ENCODE measurements around the gene SLAMF7.

- TF ChIP-seq CTCF (conservative IDR thresholded peaks at IDR 0.05) (no peak), ZFX (IDR thresholded peaks at IDR 0.05) (no peak)
Observed at GRCh38 chr1:160761046-160761445, 22.0 kb downstream of the SLAMF7 start.

Measured in C4-2B (cell line).